Midbrain (tissue), 1 donor: Measurements from ENCODE around the gene NPEPL1.
A peak's percentile ranks its signal among the peaks of the same experiment; 100 is the strongest.
"Not testable (repeated sequence)": the region's sequence is repeated elsewhere in the genome, so short reads cannot be mapped to it uniquely, and the experiment has no call there.

Source experiments
- DNase-seq: peaks from one replicate; lab custom pipeline; 2025; lab: John Stamatoyannopoulos, UW

The NPEPL1 gene

GRCh38 chr20:58714340-58714922 is 21.8 kb downstream of the NPEPL1 start:
- no peak for DNase-seq

- DNase-seq, result no peak
Observed at GRCh38 chr20:58714923-58715351, 22.3 kb downstream of the NPEPL1 start.

- DNase-seq, result no peak
Observed at GRCh38 chr20:58715391-58715800, 22.8 kb downstream of the NPEPL1 start.

GRCh38 chr20:58715801-58716475 is 23.3 kb downstream of the NPEPL1 start:
- DNase-seq, result no peak

GRCh38 chr20:58716476-58717277 is 24.1 kb downstream of the NPEPL1 start:
- DNase-seq, result no peak

- DNase-seq, result no peak
Observed at GRCh38 chr20:58717278-58718091, 24.9 kb downstream of the NPEPL1 start.

- DNase-seq, result no peak
Observed at GRCh38 chr20:58718121-58718563, 25.5 kb downstream of the NPEPL1 start.

GRCh38 chr20:58718729-58719128 is 26.1 kb downstream of the NPEPL1 start:
- no peak for DNase-seq

- peak; percentile 5 for DNase-seq
Observed at GRCh38 chr20:58719258-58719657, 26.7 kb downstream of the NPEPL1 start.

GRCh38 chr20:58719971-58720371 is 27.4 kb downstream of the NPEPL1 start:
- no peak for DNase-seq

- no peak for DNase-seq
Observed at GRCh38 chr20:58720890-58721289, 28.3 kb downstream of the NPEPL1 start.

GRCh38 chr20:58721951-58722778 is 29.6 kb downstream of the NPEPL1 start:
- no peak for DNase-seq

- no peak for DNase-seq
Observed at GRCh38 chr20:58722877-58723627, 30.5 kb downstream of the NPEPL1 start.

GRCh38 chr20:58723628-58723984 is 31.0 kb downstream of the NPEPL1 start:
- DNase-seq, result no peak

- not testable (repeated sequence) for DNase-seq
Observed at GRCh38 chr20:58726156-58726555, 33.6 kb downstream of the NPEPL1 start.

- no peak for DNase-seq
Observed at GRCh38 chr20:58731192-58731591, 38.6 kb downstream of the NPEPL1 start.

GRCh38 chr20:58737198-58737597 is 44.6 kb downstream of the NPEPL1 start:
- DNase-seq, result no peak

- DNase-seq, result no peak
Observed at GRCh38 chr20:58740356-58741308, 48.0 kb downstream of the NPEPL1 start.

GRCh38 chr20:58741384-58741783 is 48.8 kb downstream of the NPEPL1 start:
- DNase-seq, result no peak
